Measurements from ENCODE around the gene ATP2A2.

DNA sequence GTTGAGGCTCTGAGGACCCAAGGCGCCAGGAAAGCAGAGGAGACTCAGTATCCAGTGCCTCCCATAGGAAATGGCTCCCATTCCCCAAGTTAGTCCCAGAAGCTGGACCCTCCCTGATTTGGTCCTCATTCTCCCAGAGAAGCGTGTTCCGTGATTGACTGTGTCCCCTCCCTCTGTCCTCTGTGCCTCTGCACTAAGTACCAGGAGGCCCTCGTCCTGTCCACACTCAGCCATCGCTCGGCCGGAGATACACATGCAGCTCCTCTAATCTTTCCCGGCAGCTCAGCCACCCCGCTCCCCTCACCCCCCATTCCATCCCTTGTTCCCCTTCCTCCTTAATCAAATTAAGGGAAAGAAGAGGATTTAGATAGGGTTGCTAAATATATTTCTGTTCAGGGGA is 28.3 kb upstream of the ATP2A2 start:
- TF ChIP-seq, protein P1, sequence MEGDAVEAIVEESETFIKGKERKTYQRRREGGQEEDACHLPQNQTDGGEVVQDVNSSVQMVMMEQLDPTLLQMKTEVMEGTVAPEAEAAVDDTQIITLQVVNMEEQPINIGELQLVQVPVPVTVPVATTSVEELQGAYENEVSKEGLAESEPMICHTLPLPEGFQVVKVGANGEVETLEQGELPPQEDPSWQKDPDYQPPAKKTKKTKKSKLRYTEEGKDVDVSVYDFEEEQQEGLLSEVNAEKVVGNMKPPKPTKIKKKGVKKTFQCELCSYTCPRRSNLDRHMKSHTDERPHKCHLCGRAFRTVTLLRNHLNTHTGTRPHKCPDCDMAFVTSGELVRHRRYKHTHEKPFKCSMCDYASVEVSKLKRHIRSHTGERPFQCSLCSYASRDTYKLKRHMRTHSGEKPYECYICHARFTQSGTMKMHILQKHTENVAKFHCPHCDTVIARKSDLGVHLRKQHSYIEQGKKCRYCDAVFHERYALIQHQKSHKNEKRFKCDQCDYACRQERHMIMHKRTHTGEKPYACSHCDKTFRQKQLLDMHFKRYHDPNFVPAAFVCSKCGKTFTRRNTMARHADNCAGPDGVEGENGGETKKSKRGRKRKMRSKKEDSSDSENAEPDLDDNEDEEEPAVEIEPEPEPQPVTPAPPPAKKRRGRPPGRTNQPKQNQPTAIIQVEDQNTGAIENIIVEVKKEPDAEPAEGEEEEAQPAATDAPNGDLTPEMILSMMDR (conservative IDR thresholded peaks at IDR 0.05; ENCODE audit: low read depth, low read length): no peak
- no peak for TF ChIP-seq POLR2A (IDR thresholded peaks at IDR 0.05; ENCODE audit: low read depth, low read length)
- TF ChIP-seq ELK1 (IDR thresholded peaks at IDR 0.05; ENCODE audit: borderline replicate concordance, low read depth, low read length): no peak
- TF ChIP-seq NFE2L2 (IDR thresholded peaks at IDR 0.05; ENCODE audit: low read depth, low read length): no peak
- no peak for TF ChIP-seq RAD21 (IDR thresholded peaks at IDR 0.05; ENCODE audit: low read length)
- TF ChIP-seq CEBPB (IDR thresholded peaks at IDR 0.05; ENCODE audit: low read depth, low read length): no peak
- TF ChIP-seq, protein P2, sequence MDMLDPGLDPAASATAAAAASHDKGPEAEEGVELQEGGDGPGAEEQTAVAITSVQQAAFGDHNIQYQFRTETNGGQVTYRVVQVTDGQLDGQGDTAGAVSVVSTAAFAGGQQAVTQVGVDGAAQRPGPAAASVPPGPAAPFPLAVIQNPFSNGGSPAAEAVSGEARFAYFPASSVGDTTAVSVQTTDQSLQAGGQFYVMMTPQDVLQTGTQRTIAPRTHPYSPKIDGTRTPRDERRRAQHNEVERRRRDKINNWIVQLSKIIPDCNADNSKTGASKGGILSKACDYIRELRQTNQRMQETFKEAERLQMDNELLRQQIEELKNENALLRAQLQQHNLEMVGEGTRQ (IDR thresholded peaks at IDR 0.05; ENCODE audit: low read depth, low read length): no peak
- TF ChIP-seq RFX5 (IDR thresholded peaks at IDR 0.05; ENCODE audit: low read depth, low read length): no peak
- TF ChIP-seq SMC3 (IDR thresholded peaks at IDR 0.05; ENCODE audit: low read depth, low read length): no peak
